Breast epithelium (tissue), 3 donors: ENCODE results near the gene PPP2R2D.

Experiments used
- POLR2A ChIP-seq: fragments of 450-650 bp; IDR thresholded peaks from one replicate; pipeline ENCODE4 v1.6.1; 2016; ENCODE audit warnings: antibody characterized with exemption, mild to moderate bottlenecking, moderate library complexity
- POLR2AphosphoS5 ChIP-seq, 3 donors: sonication (generic); formaldehyde crosslinking; IDR thresholded peaks; one replicate each; pipeline ENCODE4 v1.6.1; 2017; ENCODE audit warnings: antibody characterized with exemption in 3 of 3
- TF ChIP-seq, protein P1 (sequence below), 3 donors: fragments of 450-650 bp; IDR thresholded peaks; one replicate each; pipeline ENCODE4 v1.5.1; 2016 to 2017; ENCODE audit warnings: antibody characterized with exemption in 3 of 3, mild to moderate bottlenecking in 3 of 3, moderate library complexity in 3 of 3

DNA sequence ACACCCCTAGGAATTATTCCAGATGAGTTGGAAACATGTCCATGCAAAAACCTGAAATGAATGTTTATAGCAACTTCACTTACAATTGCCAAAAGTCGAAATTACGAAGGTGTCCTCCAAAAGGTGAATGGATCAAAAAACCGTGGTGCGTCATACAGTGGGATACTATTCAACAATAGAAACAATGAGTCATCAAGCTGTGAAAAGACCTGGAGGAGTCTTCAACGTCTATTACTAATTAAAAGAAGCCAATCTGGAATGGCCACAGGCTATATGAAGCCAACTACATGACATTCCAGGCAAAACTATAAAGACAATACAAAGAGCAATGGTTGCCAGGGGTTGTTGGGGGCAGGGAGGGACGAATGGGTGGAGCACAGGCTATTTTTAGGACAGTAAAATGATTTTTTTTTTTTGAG lies 12.6 kb upstream of the PPP2R2D start:
- TF ChIP-seq, protein P1, sequence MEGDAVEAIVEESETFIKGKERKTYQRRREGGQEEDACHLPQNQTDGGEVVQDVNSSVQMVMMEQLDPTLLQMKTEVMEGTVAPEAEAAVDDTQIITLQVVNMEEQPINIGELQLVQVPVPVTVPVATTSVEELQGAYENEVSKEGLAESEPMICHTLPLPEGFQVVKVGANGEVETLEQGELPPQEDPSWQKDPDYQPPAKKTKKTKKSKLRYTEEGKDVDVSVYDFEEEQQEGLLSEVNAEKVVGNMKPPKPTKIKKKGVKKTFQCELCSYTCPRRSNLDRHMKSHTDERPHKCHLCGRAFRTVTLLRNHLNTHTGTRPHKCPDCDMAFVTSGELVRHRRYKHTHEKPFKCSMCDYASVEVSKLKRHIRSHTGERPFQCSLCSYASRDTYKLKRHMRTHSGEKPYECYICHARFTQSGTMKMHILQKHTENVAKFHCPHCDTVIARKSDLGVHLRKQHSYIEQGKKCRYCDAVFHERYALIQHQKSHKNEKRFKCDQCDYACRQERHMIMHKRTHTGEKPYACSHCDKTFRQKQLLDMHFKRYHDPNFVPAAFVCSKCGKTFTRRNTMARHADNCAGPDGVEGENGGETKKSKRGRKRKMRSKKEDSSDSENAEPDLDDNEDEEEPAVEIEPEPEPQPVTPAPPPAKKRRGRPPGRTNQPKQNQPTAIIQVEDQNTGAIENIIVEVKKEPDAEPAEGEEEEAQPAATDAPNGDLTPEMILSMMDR (IDR thresholded peaks at IDR 0.05), result no peak
- TF ChIP-seq POLR2A (no peak), POLR2AphosphoS5 (IDR thresholded peaks at IDR 0.05) (no peak)
